Natural killer cell (primary cell): Measurements from ENCODE around the gene ZNF79. TPM values are rescaled to one million over a fixed set of nuclear protein-coding genes. Genes with fewer than 3 reads are reported as not detected.

Source experiments
- ATAC-seq, 3 donors: fragments of 150-1000 bp in 2 of 3; fragments of 200-7000 bp in 1 of 3; cut with Tn5 transposase; 1 replicate in 1 of 3; 2 replicates in 2 of 3; pipeline ENCODE4 v1.10.0; 2021; ENCODE audit warnings: mild to moderate bottlenecking in 2 of 3, moderate library complexity in 2 of 3
- DNase-seq, 2 donors: peaks; one replicate each; pipeline versions ENCODE4 v3.0.0 to v3.0.0-alpha.2; 2013 to 2021; ENCODE audit warnings: mixed read lengths in 1 of 2
- H3K27ac ChIP-seq: one replicate; pipeline ENCODE4 v1.5.1; 2013; ENCODE audit warnings: mild to moderate bottlenecking, low read length
- H3K27me3 ChIP-seq: one replicate; pipeline ENCODE4 v1.6.1; 2013; ENCODE audit warnings: low read length; ENCODE audit not compliant: control insufficient read depth, insufficient read depth
- H3K36me3 ChIP-seq: one replicate; pipeline ENCODE4 v1.6.1; 2013; ENCODE audit warnings: low read length; ENCODE audit not compliant: control insufficient read depth, insufficient read depth
- H3K4me1 ChIP-seq: one replicate; pipeline ENCODE4 v1.6.1; 2013; ENCODE audit warnings: low read length; ENCODE audit not compliant: control insufficient read depth, insufficient read depth
- H3K4me3 ChIP-seq: one replicate; pipeline ENCODE4 v1.5.1; 2013; ENCODE audit warnings: low read length
- H3K9me3 ChIP-seq: one replicate; pipeline ENCODE4 v1.6.1; 2013; ENCODE audit warnings: low read length; ENCODE audit not compliant: control insufficient read depth, insufficient read depth
- H3K27ac Mint-ChIP-seq, 2 donors: one replicate each; pipeline ENCODE4 v1.8.0; 2022; ENCODE audit warnings: mild to moderate bottlenecking in 2 of 2, mixed read lengths in 2 of 2, moderate library complexity in 1 of 2
- H3K27me3 Mint-ChIP-seq, 2 donors: one replicate each; pipeline ENCODE4 v1.8.0; 2022; ENCODE audit warnings: low read depth in 2 of 2, mixed read lengths in 2 of 2
- H3K36me3 Mint-ChIP-seq: one replicate; pipeline ENCODE4 v1.8.0; 2022; ENCODE audit warnings: mixed read lengths
- H3K4me1 Mint-ChIP-seq, 2 donors: one replicate each; pipeline ENCODE4 v1.8.0; 2022; ENCODE audit warnings: mixed read lengths in 2 of 2
- H3K4me3 Mint-ChIP-seq: one replicate; pipeline ENCODE4 v1.8.0; 2022; ENCODE audit warnings: mild to moderate bottlenecking, moderate library complexity, mixed read lengths
- H3K9me3 Mint-ChIP-seq, 2 donors: one replicate each; pipeline ENCODE4 v1.8.0; 2022; ENCODE audit warnings: mixed read lengths in 2 of 2
- CTCF ChIP-seq: fragments of 200-600 bp; IDR thresholded peaks from one replicate; pipeline ENCODE4 v1.8.0; 2022; ENCODE audit warnings: antibody characterized with exemption
- WGBS: methylation state at CpG from one replicate; pipeline ENCODE4 v1.1.7; 2013; ENCODE audit warnings: missing lambda C conversion rate; ENCODE audit not compliant: insufficient coverage; 5-methylcytosine and 5-hydroxymethylcytosine counted together
- intact Hi-C: fragments of 100-400 bp; cut with micrococcal nuclease; formaldehyde crosslinking; loops from one replicate; pipeline ENCODE4 v1.14.2; 2022
- total RNA-seq, 4 donors: library from RNA; stranded (reverse); fragments of 120-200 nt in 1 of 4; gene quantifications; one replicate each; pipeline versions ENCODE4 v1.2.3 to v1.2.4, GENCODE V29; 2013 to 2022

The ZNF79 gene
- total RNA-seq, 3 donors from 2014 or later (not counting 1 experiment from before 2014, with no cell fraction given) = 13.8 to 16.1 (median 14.2) TPM

- H3K9me3 Mint-ChIP-seq = no peaks in the 10 kb centered on the region
These were observed 27.4 kb downstream of the ZNF79 start for GRCh38 chr9:127451608-127451857.

GRCh38 chr9:127451858-127452656 lies 27.9 kb downstream of the ZNF79 start:
- H3K4me1 Mint-ChIP-seq = peaks cover 46 to 55% of the 10 kb centered on the region in 2 donors
- peak; percentile 23 to 64 for DNase-seq
- Histone ChIP-seq H3K9me3 (no peaks in the 10 kb centered on the region), H3K4me1 (peaks cover 32% of the 10 kb centered on the region), H3K36me3 (peaks cover 31% of the 10 kb centered on the region), H3K27me3 (no peaks in the 10 kb centered on the region), H3K27ac (peak overlapping the region; percentile 84), H3K4me3 (peak overlapping the region; percentile 88)
- 9% methylated on average over 29 of the region's 29 CpGs for WGBS
- intact Hi-C loops = loop anchor here (1.0 to 2.0 kb wide), 2 partner anchors 28 to 55 kb away; partner anchors contain the start of genes SLC2A8 and ZNF79
- ATAC-seq = no peak
- H3K27ac Mint-ChIP-seq = peak overlapping the region; percentile 93
- H3K9me3 Mint-ChIP-seq = no peaks in the 10 kb centered on the region
- H3K4me3 Mint-ChIP-seq = peak overlapping the region; percentile 96
- TF ChIP-seq CTCF = no peak
- H3K36me3 Mint-ChIP-seq = no peaks in the 10 kb centered on the region
- H3K27me3 Mint-ChIP-seq = no peaks in the 10 kb centered on the region

More at GRCh38 chr9:127451608-127451857, 27.4 kb downstream of the ZNF79 start:
- DNase-seq = no peak
- Histone ChIP-seq H3K36me3 (peaks cover 36% of the 10 kb centered on the region), H3K4me1 (peaks cover 32% of the 10 kb centered on the region), H3K27ac (peak overlapping the region; percentile 84), H3K27me3 (no peaks in the 10 kb centered on the region), H3K9me3 (no peaks in the 10 kb centered on the region), H3K4me3 (peak overlapping the region; percentile 88)
- WGBS = under 1% methylated on average over 14 of the region's 14 CpGs
- ATAC-seq = no peak
- no peak for TF ChIP-seq CTCF
- peak overlapping the region; percentile 93 for H3K27ac Mint-ChIP-seq
- no peaks in the 10 kb centered on the region for H3K27me3 Mint-ChIP-seq
- peaks cover 46 to 55% of the 10 kb centered on the region in 2 donors for H3K4me1 Mint-ChIP-seq
- H3K36me3 Mint-ChIP-seq = no peaks in the 10 kb centered on the region
- intact Hi-C loops = loop anchor here (1.0 to 2.0 kb wide), 2 partner anchors 27 to 55 kb away; partner anchors contain the start of genes SLC2A8 and ZNF79
- H3K4me3 Mint-ChIP-seq = peak overlapping the region; percentile 96

GRCh38 chr9:127452691-127453090 lies 28.5 kb downstream of the ZNF79 start:
- no peak overlapping the region for H3K27ac ChIP-seq
- intact Hi-C loops = no loop called here
- peaks cover 32% of the 10 kb centered on the region for H3K4me1 ChIP-seq
- no peaks in the 10 kb centered on the region for H3K27me3 ChIP-seq
- H3K9me3 ChIP-seq = no peaks in the 10 kb centered on the region
- peaks cover 26% of the 10 kb centered on the region for H3K36me3 ChIP-seq
- no peaks in the 10 kb centered on the region for H3K9me3 Mint-ChIP-seq
- DNase-seq (no peak), ATAC-seq (no peak)
- H3K4me1 Mint-ChIP-seq = peaks cover 43 to 52% of the 10 kb centered on the region in 2 donors
- TF ChIP-seq CTCF = no peak
- no peak overlapping the region for H3K4me3 ChIP-seq
- 97% methylated on average over 3 of the region's 4 CpGs for WGBS
- peak overlapping the region; percentile 96 for H3K4me3 Mint-ChIP-seq
- H3K36me3 Mint-ChIP-seq = no peaks in the 10 kb centered on the region
- H3K27ac Mint-ChIP-seq = peak overlapping the region in 1 of 2 donors; percentile 93
- H3K27me3 Mint-ChIP-seq = no peaks in the 10 kb centered on the region
